Gastroesophageal sphincter (tissue), 2 donors: ENCODE measurements around the gene CTU1.

ENCODE experiments used
- POLR2A ChIP-seq, 2 donors: fragments of 450-650 bp; IDR thresholded peaks; one replicate each; pipeline ENCODE4 v1.6.1; 2017; ENCODE audit warnings: antibody characterized with exemption in 2 of 2, mild to moderate bottlenecking in 2 of 2, moderate library complexity in 1 of 2
- POLR2AphosphoS5 ChIP-seq: sonication (generic); formaldehyde crosslinking; IDR thresholded peaks from one replicate; pipeline ENCODE4 v1.6.1; 2017; ENCODE audit warnings: antibody characterized with exemption

DNA sequence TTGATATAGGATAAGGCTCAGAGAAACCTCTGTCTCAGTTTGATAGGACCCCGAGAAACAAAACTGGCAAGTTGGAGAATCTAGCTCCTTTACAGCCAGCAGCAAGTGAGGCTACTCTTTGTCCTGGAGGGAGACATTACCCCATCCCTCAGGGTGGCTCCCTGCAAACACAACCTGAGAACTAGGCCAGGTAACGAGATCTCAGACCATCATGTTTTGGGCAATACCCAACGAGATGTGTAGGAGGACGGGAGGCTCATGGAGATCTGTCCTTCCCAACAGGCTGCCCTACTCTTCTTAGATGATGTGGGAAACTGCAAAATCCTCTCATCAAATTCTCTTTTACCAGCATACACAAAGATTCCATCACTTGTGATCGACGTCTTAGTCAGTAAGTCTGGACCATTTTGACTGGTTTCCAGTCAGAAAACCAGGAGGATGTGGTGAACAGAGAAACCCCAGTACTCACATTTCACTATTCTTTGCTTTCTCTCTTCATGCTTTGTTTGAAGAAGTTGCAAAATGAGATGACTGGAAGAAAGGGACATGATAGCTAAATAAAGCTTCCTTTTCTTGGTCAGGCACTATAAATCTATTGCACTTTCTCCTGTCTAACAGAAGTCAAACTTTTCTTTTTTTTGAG lies 6.0 kb upstream of the CTU1 start:
- TF ChIP-seq POLR2A (IDR thresholded peaks at IDR 0.05) (no peak), POLR2AphosphoS5 (no peak)
